GM19240 (cell line): Measurements from ENCODE around the gene ADGRG1.

ENCODE experiments used
- DNase-seq: peaks from one replicate; pipeline ENCODE4 v3.0.0; 2011; ENCODE audit warnings: low spot score; ENCODE audit not compliant: insufficient read length

ADGRG1 gene

GRCh38 chr16:57606147-57606846, 22.1 kb upstream of the ADGRG1 start:
- no peak for DNase-seq

GRCh38 chr16:57606847-57607501, 21.5 kb upstream of the ADGRG1 start:
- DNase-seq = no peak

- DNase-seq = no peak
Measured at GRCh38 chr16:57607676-57608461, 20.6 kb upstream of the ADGRG1 start.

- no peak for DNase-seq
Measured at GRCh38 chr16:57608462-57609113, 19.8 kb upstream of the ADGRG1 start.

- peak; percentile 76 for DNase-seq
Measured at GRCh38 chr16:57609541-57610401, 18.7 kb upstream of the ADGRG1 start.

- DNase-seq = no peak
Measured at GRCh38 chr16:57610611-57611010, 17.8 kb upstream of the ADGRG1 start.

GRCh38 chr16:57611181-57611580, 17.2 kb upstream of the ADGRG1 start:
- DNase-seq = no peak

GRCh38 chr16:57611706-57612105, 16.7 kb upstream of the ADGRG1 start:
- no peak for DNase-seq

- DNase-seq = no peak
Measured at GRCh38 chr16:57612494-57612893, 15.9 kb upstream of the ADGRG1 start.

GRCh38 chr16:57613514-57613913, 14.9 kb upstream of the ADGRG1 start:
- DNase-seq = no peak

GRCh38 chr16:57614536-57614935, 13.9 kb upstream of the ADGRG1 start:
- DNase-seq = no peak

GRCh38 chr16:57614944-57615343, 13.5 kb upstream of the ADGRG1 start:
- DNase-seq = no peak

GRCh38 chr16:57615813-57616212, 12.6 kb upstream of the ADGRG1 start:
- DNase-seq = no peak

- no peak for DNase-seq
Measured at GRCh38 chr16:57616241-57616640, 12.2 kb upstream of the ADGRG1 start.

- no peak for DNase-seq
Measured at GRCh38 chr16:57616876-57617275, 11.6 kb upstream of the ADGRG1 start.

GRCh38 chr16:57617604-57618111, 10.8 kb upstream of the ADGRG1 start:
- DNase-seq = no peak

- no peak for DNase-seq
Measured at GRCh38 chr16:57618296-57619132, 9.9 kb upstream of the ADGRG1 start.

- DNase-seq = no peak
Measured at GRCh38 chr16:57619133-57619605, 9.3 kb upstream of the ADGRG1 start.

GRCh38 chr16:57619606-57620334, 8.7 kb upstream of the ADGRG1 start:
- DNase-seq = no peak
